NCI-H524 treated with DMSO at 0.1 percent for 48 hours (cell line): ENCODE data around the gene PEAK1.

Source experiments
- DNase-seq: peaks from one replicate; lab custom pipeline; 2025; lab: John Stamatoyannopoulos, UW

Gene PEAK1

DNA sequence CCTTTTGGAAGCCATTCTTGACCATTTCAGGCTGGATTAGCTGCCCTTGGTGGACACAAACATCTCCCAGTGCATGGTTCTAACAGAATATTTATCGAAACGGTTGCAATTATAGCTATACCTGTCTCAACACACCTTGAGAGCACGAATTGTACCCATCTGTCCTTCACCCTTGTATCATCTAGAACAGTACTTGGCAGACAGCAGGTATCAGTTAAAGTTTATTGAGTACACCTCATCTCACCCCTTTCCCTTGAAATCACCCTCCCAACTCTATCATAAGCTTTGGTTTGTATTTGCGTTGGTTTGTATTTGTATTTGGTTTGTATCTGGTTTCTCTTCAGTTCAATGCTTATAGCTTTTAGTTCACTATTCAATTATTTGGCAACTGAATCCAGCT lies 361.4 kb downstream of the PEAK1 start:
- no peak for DNase-seq

- no peak for DNase-seq
Measured at GRCh38 chr15:77057685-77058084, 362.2 kb downstream of the PEAK1 start.

GRCh38 chr15:77057072-77057471 lies 362.8 kb downstream of the PEAK1 start:
- no peak for DNase-seq

- DNase-seq, result no peak
Measured at GRCh38 chr15:77053709-77054108, 366.2 kb downstream of the PEAK1 start.

GRCh38 chr15:77052556-77052955 lies 367.3 kb downstream of the PEAK1 start:
- DNase-seq, result no peak
